WTC11 (cell line): ENCODE measurements around the gene RECQL5. TPM values are rescaled to one million over a fixed set of nuclear protein-coding genes. Genes with fewer than 3 reads are reported as not detected.

Experiments
- ATAC-seq: fragments of 200-7000 bp; cut with Tn5 transposase; 2 replicates; pipeline ENCODE4 v1.10.0; 2021; ENCODE audit warnings: mild to moderate bottlenecking, moderate library complexity
- CTCF ChIA-PET: fragments of 300-600 bp; sonication (Branson Sonifier 250); formaldehyde crosslinking; loops from one replicate; lab custom pipeline; 2021; ENCODE audit warnings: antibody characterized with exemption; lab: Charles Lee
- POLR2A ChIA-PET: fragments of 350-600 bp; sonication (Branson Sonifier 250); formaldehyde crosslinking; loops from one replicate; lab custom pipeline; 2021; ENCODE audit warnings: antibody characterized with exemption; lab: Charles Lee
- DNase-seq: peaks from one replicate; pipeline ENCODE4 v3.0.0; 2021; ENCODE audit warnings: low spot score
- H3K27ac Mint-ChIP-seq: 2 replicates; pipeline ENCODE4 v1.8.0; 2021; ENCODE audit warnings: mixed read lengths
- H3K27me3 Mint-ChIP-seq: 2 replicates; pipeline ENCODE4 v1.8.0; 2021; ENCODE audit warnings: low read depth, mild to moderate bottlenecking, moderate library complexity, mixed read lengths
- H3K36me3 Mint-ChIP-seq: 2 replicates; pipeline ENCODE4 v1.8.0; 2021; ENCODE audit warnings: mixed read lengths
- H3K4me1 Mint-ChIP-seq: 2 replicates; pipeline ENCODE4 v1.8.0; 2022; ENCODE audit warnings: mixed read lengths
- H3K4me3 Mint-ChIP-seq: 2 replicates; pipeline ENCODE4 v1.8.0; 2021; ENCODE audit warnings: mild to moderate bottlenecking, moderate library complexity, mixed read lengths
- H3K9me3 Mint-ChIP-seq: 2 replicates; pipeline ENCODE4 v1.8.0; 2021; ENCODE audit warnings: mixed read lengths
- CREB1 ChIP-seq: sonication (generic); formaldehyde crosslinking; IDR thresholded peaks from 2 replicates; pipeline ENCODE4 v1.8.0; 2023; ENCODE audit warnings: mild to moderate bottlenecking, missing genetic modification reagents
- ESRRA ChIP-seq: sonication (generic); formaldehyde crosslinking; IDR thresholded peaks from 2 replicates; pipeline ENCODE4 v1.8.1; 2022; ENCODE audit warnings: mild to moderate bottlenecking, missing genetic modification reagents, borderline replicate concordance
- ETV6 ChIP-seq: sonication (generic); formaldehyde crosslinking; IDR thresholded peaks from 2 replicates; pipeline ENCODE4 v1.8.1; 2022; ENCODE audit warnings: mild to moderate bottlenecking, missing genetic modification reagents
- FOXJ3 ChIP-seq: sonication (generic); formaldehyde crosslinking; IDR thresholded peaks from 2 replicates; pipeline ENCODE4 v1.9.0; 2021; ENCODE audit warnings: missing genetic modification reagents, mild to moderate bottlenecking, borderline replicate concordance
- FOXK1 ChIP-seq: sonication (generic); formaldehyde crosslinking; IDR thresholded peaks from 2 replicates; pipeline ENCODE4 v1.8.0; 2022; ENCODE audit warnings: mild to moderate bottlenecking, moderate library complexity, missing genetic modification reagents
- IRF2 ChIP-seq: sonication (generic); formaldehyde crosslinking; IDR thresholded peaks from 2 replicates; pipeline ENCODE4 v1.8.0; 2022; ENCODE audit warnings: low read depth, missing genetic modification reagents, borderline replicate concordance
- JAZF1 ChIP-seq: fragments of 250-450 bp; sonication (Bioruptor Pico); IDR thresholded peaks from 2 replicates; pipeline ENCODE4 v1.9.0; 2021; ENCODE audit warnings: moderate library complexity, mild to moderate bottlenecking, inconsistent platforms
- KAT7 ChIP-seq: sonication (generic); formaldehyde crosslinking; IDR thresholded peaks from 2 replicates; pipeline ENCODE4 v1.8.1; 2023; ENCODE audit warnings: missing genetic modification reagents, mild to moderate bottlenecking, borderline replicate concordance
- PRRX2 ChIP-seq: fragments of 250-450 bp; sonication (Bioruptor Pico); IDR thresholded peaks from 2 replicates; pipeline ENCODE4 v1.8.0; 2021; ENCODE audit warnings: mild to moderate bottlenecking
- SMAD4 ChIP-seq: sonication (generic); formaldehyde crosslinking; IDR thresholded peaks from 2 replicates; pipeline ENCODE4 v1.8.0; 2022; ENCODE audit warnings: mild to moderate bottlenecking, missing genetic modification reagents
- SOX15 ChIP-seq: fragments of 250-450 bp; sonication (Bioruptor Pico); IDR thresholded peaks from 2 replicates; pipeline ENCODE4 v1.9.0; 2021; ENCODE audit warnings: mild to moderate bottlenecking
- SP1 ChIP-seq: sonication (generic); formaldehyde crosslinking; conservative IDR thresholded peaks from 2 replicates; pipeline ENCODE4 v1.8.1; 2022; ENCODE audit warnings: missing genetic modification reagents
- TEAD4 ChIP-seq: sonication (generic); formaldehyde crosslinking; IDR thresholded peaks from 2 replicates; pipeline ENCODE4 v1.8.0; 2022; ENCODE audit warnings: mild to moderate bottlenecking, missing genetic modification reagents
- ZBTB21 ChIP-seq: sonication (generic); formaldehyde crosslinking; IDR thresholded peaks from 2 replicates; pipeline ENCODE4 v1.8.1; 2023; ENCODE audit warnings: mild to moderate bottlenecking, missing genetic modification reagents, borderline replicate concordance
- ZNF416 ChIP-seq: fragments of 250-450 bp; sonication (Bioruptor Pico); IDR thresholded peaks from 2 replicates; pipeline ENCODE4 v1.9.0; 2021; ENCODE audit warnings: mild to moderate bottlenecking, inconsistent platforms
- total RNA-seq: library from RNA; stranded (reverse); gene quantifications from 3 replicates; pipeline ENCODE4 v1.2.3, GENCODE V29; 2021
- TF ChIP-seq, protein P1 (sequence below): sonication (generic); formaldehyde crosslinking; IDR thresholded peaks from 2 replicates; pipeline ENCODE4 v1.8.0; 2023; ENCODE audit warnings: missing genetic modification reagents, mild to moderate bottlenecking, borderline replicate concordance
- TF ChIP-seq, protein P2 (sequence below): sonication (generic); formaldehyde crosslinking; IDR thresholded peaks from 2 replicates; pipeline ENCODE4 v1.8.1; 2022; ENCODE audit warnings: mild to moderate bottlenecking, moderate library complexity, missing genetic modification reagents
- TF ChIP-seq, protein P3 (sequence below): sonication (generic); formaldehyde crosslinking; IDR thresholded peaks from 2 replicates; pipeline ENCODE4 v1.8.1; 2022; ENCODE audit warnings: low read depth, mild to moderate bottlenecking, moderate library complexity, missing genetic modification reagents, borderline replicate concordance
- TF ChIP-seq, protein P4 (sequence below): fragments of 250-450 bp; sonication (Bioruptor Pico); conservative IDR thresholded peaks from 2 replicates; pipeline ENCODE4 v1.9.0; 2021; ENCODE audit warnings: mild to moderate bottlenecking
- TF ChIP-seq, protein P5 (sequence below): sonication (generic); formaldehyde crosslinking; conservative IDR thresholded peaks from 2 replicates; pipeline ENCODE4 v1.8.1; 2023; ENCODE audit warnings: mild to moderate bottlenecking, low read depth, missing genetic modification reagents, moderate library complexity
- TF ChIP-seq, protein P6 (sequence below): fragments of 250-450 bp; sonication (Bioruptor Pico); IDR thresholded peaks from 2 replicates; pipeline ENCODE4 v1.9.0; 2021; ENCODE audit warnings: moderate library complexity, mild to moderate bottlenecking, inconsistent platforms, borderline replicate concordance
- TF ChIP-seq, protein P7 (sequence below): sonication (generic); formaldehyde crosslinking; IDR thresholded peaks from 2 replicates; pipeline ENCODE4 v1.8.1; 2023; ENCODE audit warnings: mild to moderate bottlenecking, missing genetic modification reagents

The RECQL5 gene
- total RNA-seq, 1 experiment from 2014 or later, result 51.0 TPM

DNA sequence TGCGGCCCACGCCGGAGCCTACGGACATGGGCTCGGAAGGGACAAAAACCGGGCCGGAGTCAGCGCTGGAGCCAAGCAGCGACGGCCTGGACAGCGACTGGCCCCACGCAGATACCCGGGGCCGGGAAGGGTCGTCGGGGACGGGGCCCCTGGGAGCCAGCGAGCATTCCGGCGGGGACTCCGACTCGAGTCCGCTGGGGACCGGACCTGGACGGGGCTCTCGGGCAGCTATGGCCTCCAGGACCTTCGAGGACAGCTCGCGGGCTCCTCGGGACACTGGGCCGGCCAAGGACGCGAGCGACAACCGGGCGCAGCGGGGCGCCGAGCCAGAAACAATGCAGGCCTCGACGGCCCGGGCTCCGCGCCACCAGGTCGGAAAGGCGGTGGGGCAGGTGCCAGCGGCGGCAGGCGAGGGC lies 78.3 kb downstream of the RECQL5 start:
- Mint-ChIP-seq H3K27me3 (peaks cover 25% of the 10 kb centered on the region), H3K36me3 (peaks cover 3% of the 10 kb centered on the region; the same call in 1 of the 2 replicates), H3K9me3 (peaks cover 11% of the 10 kb centered on the region), H3K4me1 (peaks cover 5% of the 10 kb centered on the region), H3K27ac (no peak overlapping the region), H3K4me3 (peak overlapping the region; percentile 65)
- CTCF ChIA-PET, result interaction anchor here (0.6 to 8.9 kb wide), 28 partner anchors 9 to 318 kb away, joined by 3 to 52 read pairs (median 4); partner anchors contain the start of genes LLGL2, MIF4GD, SLC25A19 and SMIM5
- POLR2A ChIA-PET, result interaction anchor here (0.6 to 1.1 kb wide), 3 partner anchors 62 to 161 kb away, joined by 3 to 5 read pairs (median 4); no protein-coding TSS in a partner anchor
- no peak for ATAC-seq
- DNase-seq, result peak; percentile 46
- no peak for TF ChIP-seq ZBTB21 (CRISPR knock-in tag)
- no peak for TF ChIP-seq ETV6 (CRISPR knock-in tag)
- no peak for TF ChIP-seq FOXJ3 (CRISPR knock-in tag)
- TF ChIP-seq, protein P1, sequence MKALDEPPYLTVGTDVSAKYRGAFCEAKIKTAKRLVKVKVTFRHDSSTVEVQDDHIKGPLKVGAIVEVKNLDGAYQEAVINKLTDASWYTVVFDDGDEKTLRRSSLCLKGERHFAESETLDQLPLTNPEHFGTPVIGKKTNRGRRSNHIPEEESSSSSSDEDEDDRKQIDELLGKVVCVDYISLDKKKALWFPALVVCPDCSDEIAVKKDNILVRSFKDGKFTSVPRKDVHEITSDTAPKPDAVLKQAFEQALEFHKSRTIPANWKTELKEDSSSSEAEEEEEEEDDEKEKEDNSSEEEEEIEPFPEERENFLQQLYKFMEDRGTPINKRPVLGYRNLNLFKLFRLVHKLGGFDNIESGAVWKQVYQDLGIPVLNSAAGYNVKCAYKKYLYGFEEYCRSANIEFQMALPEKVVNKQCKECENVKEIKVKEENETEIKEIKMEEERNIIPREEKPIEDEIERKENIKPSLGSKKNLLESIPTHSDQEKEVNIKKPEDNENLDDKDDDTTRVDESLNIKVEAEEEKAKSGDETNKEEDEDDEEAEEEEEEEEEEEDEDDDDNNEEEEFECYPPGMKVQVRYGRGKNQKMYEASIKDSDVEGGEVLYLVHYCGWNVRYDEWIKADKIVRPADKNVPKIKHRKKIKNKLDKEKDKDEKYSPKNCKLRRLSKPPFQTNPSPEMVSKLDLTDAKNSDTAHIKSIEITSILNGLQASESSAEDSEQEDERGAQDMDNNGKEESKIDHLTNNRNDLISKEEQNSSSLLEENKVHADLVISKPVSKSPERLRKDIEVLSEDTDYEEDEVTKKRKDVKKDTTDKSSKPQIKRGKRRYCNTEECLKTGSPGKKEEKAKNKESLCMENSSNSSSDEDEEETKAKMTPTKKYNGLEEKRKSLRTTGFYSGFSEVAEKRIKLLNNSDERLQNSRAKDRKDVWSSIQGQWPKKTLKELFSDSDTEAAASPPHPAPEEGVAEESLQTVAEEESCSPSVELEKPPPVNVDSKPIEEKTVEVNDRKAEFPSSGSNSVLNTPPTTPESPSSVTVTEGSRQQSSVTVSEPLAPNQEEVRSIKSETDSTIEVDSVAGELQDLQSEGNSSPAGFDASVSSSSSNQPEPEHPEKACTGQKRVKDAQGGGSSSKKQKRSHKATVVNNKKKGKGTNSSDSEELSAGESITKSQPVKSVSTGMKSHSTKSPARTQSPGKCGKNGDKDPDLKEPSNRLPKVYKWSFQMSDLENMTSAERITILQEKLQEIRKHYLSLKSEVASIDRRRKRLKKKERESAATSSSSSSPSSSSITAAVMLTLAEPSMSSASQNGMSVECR (CRISPR knock-in tag), result peak; percentile 62; the same call in 1 of the 2 replicates
- no peak for TF ChIP-seq JAZF1
- no peak for TF ChIP-seq PRRX2 (CRISPR knock-in tag)
- TF ChIP-seq KAT7 (CRISPR knock-in tag), result no peak
- TF ChIP-seq IRF2 (CRISPR knock-in tag), result no peak
- no peak for TF ChIP-seq TEAD4 (CRISPR knock-in tag)
- no peak for TF ChIP-seq ESRRA
- no peak; the same call in 1 of the 2 replicates for TF ChIP-seq FOXK1 (CRISPR knock-in tag)
- TF ChIP-seq, protein P2, sequence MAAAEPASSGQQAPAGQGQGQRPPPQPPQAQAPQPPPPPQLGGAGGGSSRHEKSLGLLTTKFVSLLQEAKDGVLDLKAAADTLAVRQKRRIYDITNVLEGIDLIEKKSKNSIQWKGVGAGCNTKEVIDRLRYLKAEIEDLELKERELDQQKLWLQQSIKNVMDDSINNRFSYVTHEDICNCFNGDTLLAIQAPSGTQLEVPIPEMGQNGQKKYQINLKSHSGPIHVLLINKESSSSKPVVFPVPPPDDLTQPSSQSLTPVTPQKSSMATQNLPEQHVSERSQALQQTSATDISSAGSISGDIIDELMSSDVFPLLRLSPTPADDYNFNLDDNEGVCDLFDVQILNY (CRISPR knock-in tag), result no peak; the same call in 1 of the 2 replicates
- TF ChIP-seq, protein P3, sequence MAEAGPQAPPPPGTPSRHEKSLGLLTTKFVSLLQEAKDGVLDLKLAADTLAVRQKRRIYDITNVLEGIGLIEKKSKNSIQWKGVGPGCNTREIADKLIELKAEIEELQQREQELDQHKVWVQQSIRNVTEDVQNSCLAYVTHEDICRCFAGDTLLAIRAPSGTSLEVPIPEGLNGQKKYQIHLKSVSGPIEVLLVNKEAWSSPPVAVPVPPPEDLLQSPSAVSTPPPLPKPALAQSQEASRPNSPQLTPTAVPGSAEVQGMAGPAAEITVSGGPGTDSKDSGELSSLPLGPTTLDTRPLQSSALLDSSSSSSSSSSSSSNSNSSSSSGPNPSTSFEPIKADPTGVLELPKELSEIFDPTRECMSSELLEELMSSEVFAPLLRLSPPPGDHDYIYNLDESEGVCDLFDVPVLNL (CRISPR knock-in tag), result no peak
- no peak for TF ChIP-seq SP1 (CRISPR knock-in tag)
- no peak for TF ChIP-seq SMAD4 (CRISPR knock-in tag)
- TF ChIP-seq CREB1 (CRISPR knock-in tag), result no peak
- no peak for TF ChIP-seq ZNF416 (CRISPR knock-in tag)
- TF ChIP-seq, protein P4, sequence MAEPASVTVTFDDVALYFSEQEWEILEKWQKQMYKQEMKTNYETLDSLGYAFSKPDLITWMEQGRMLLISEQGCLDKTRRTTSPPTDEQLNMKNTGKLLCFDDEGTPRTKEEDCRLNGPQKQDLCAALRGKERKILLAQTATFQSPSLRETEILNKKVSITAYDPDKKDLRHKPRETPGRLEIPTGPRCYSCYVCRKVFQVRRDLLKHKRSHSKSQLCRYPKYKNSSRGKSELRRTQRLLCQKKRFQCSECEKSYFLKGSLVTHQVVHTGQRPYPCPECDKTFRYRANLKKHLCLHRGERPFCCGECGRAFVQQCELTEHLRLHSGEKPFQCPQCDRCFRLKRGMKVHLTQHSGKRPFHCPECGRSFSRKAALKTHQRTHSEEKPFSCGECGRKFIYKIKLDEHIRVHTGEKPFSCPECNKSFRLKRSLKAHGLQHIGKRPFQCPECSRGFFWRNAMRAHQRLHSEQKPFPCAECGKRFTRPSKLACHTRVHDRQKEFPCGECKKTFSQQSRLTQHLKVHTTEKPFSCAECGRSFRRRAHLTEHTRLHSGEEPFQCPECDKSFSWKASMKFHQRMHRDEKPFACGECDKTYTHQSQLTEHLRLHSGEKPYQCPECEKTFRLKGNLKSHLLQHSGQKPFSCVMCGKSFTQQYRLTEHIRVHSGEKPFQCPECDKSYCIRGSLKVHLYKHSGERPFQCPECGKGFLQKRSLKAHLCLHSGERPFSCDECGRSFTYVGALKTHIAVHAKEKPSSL (CRISPR knock-in tag), result no peak
- TF ChIP-seq, protein P5, sequence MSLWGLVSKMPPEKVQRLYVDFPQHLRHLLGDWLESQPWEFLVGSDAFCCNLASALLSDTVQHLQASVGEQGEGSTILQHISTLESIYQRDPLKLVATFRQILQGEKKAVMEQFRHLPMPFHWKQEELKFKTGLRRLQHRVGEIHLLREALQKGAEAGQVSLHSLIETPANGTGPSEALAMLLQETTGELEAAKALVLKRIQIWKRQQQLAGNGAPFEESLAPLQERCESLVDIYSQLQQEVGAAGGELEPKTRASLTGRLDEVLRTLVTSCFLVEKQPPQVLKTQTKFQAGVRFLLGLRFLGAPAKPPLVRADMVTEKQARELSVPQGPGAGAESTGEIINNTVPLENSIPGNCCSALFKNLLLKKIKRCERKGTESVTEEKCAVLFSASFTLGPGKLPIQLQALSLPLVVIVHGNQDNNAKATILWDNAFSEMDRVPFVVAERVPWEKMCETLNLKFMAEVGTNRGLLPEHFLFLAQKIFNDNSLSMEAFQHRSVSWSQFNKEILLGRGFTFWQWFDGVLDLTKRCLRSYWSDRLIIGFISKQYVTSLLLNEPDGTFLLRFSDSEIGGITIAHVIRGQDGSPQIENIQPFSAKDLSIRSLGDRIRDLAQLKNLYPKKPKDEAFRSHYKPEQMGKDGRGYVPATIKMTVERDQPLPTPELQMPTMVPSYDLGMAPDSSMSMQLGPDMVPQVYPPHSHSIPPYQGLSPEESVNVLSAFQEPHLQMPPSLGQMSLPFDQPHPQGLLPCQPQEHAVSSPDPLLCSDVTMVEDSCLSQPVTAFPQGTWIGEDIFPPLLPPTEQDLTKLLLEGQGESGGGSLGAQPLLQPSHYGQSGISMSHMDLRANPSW (CRISPR knock-in tag), result no peak
- TF ChIP-seq, protein P6, sequence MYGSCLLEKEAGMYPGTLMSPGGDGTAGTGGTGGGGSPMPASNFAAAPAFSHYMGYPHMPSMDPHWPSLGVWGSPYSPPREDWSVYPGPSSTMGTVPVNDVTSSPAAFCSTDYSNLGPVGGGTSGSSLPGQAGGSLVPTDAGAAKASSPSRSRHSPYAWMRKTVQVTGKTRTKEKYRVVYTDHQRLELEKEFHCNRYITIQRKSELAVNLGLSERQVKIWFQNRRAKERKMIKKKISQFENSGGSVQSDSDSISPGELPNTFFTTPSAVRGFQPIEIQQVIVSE (CRISPR knock-in tag), result no peak
- TF ChIP-seq, protein P7, sequence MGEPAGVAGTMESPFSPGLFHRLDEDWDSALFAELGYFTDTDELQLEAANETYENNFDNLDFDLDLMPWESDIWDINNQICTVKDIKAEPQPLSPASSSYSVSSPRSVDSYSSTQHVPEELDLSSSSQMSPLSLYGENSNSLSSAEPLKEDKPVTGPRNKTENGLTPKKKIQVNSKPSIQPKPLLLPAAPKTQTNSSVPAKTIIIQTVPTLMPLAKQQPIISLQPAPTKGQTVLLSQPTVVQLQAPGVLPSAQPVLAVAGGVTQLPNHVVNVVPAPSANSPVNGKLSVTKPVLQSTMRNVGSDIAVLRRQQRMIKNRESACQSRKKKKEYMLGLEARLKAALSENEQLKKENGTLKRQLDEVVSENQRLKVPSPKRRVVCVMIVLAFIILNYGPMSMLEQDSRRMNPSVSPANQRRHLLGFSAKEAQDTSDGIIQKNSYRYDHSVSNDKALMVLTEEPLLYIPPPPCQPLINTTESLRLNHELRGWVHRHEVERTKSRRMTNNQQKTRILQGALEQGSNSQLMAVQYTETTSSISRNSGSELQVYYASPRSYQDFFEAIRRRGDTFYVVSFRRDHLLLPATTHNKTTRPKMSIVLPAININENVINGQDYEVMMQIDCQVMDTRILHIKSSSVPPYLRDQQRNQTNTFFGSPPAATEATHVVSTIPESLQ (CRISPR knock-in tag), result peak; percentile 52; the same call in 1 of the 2 replicates
- TF ChIP-seq SOX15 (CRISPR knock-in tag), result no peak
